GM12878 (cell line): ENCODE data around the gene PKD2. TPM values are rescaled to one million over a fixed set of nuclear protein-coding genes. Genes with fewer than 3 reads are reported as not detected.

Source experiments
- ATAC-seq: fragments of 200-7000 bp; cut with Tn5 transposase; 3 replicates; pipeline ENCODE4 v1.9.1; 2020; ENCODE audit warnings: mild to moderate bottlenecking, moderate library complexity
- BruUV-seq: library from RNA; stranded (reverse); fragments of 400-500 nt; replicated peaks from 2 replicates; lab custom pipeline; 2021; lab: Mats Ljungman, UMichigan
- CTCF ChIA-PET: fragments of 300-600 bp; sonication (Branson Sonifier 250); formaldehyde crosslinking; extraction: SDS; loops from one replicate; lab custom pipeline; 2021; ENCODE audit warnings: inconsistent platforms; lab: Yijun Ruan, JAX
- POLR2A ChIA-PET: fragments of 350-600 bp; formaldehyde crosslinking; extraction: SDS; loops from one replicate; lab custom pipeline; 2021; ENCODE audit warnings: inconsistent platforms; lab: Charles Lee
- RAD21 ChIA-PET: fragments of 300-600 bp; sonication (Branson Sonifier 250); formaldehyde crosslinking; loops from one replicate; lab custom pipeline; 2023; ENCODE audit warnings: antibody characterized with exemption; ENCODE audit not compliant: unreplicated experiment; lab: Charles Lee
- SMC1A ChIA-PET: fragments of 300-600 bp; sonication (Branson Sonifier 250); formaldehyde crosslinking; loops from one replicate; lab custom pipeline; 2023; ENCODE audit not compliant: unreplicated experiment, uncharacterized antibody; lab: Charles Lee
- DNase-seq: peaks from one replicate; pipeline ENCODE4 v3.0.0-alpha.2; 2011; ENCODE audit warnings: low read depth, low spot score
- FAIRE-seq: peaks from 3 replicates; lab custom pipeline; 2011; peaks lifted over from hg19 to GRCh38; lab: Jason Lieb, UNC
- H2AFZ ChIP-seq: 2 replicates; pipeline ENCODE4 v1.6.0; 2011; ENCODE audit warnings: low read depth, low read length, control low read depth; ENCODE audit not compliant: control insufficient read depth
- H3K27ac ChIP-seq: 2 replicates; pipeline ENCODE4 v1.5.1; 2011; ENCODE audit warnings: control low read depth; ENCODE audit not compliant: control insufficient read depth, insufficient read depth
- H3K27me3 ChIP-seq, 2 experiments: replicated peaks in 1 of 2; 2 replicates each; pipeline versions ENCODE4 v1.6.0 to v1.6.1; 2011; ENCODE audit warnings: low read length in 1 of 2; ENCODE audit not compliant: control insufficient read depth in 2 of 2, insufficient read depth in 2 of 2
- H3K36me3 ChIP-seq, 2 experiments: 2 replicates each; pipeline ENCODE4 v1.5.1; 2011; ENCODE audit warnings: low read length in 1 of 2; ENCODE audit not compliant: control insufficient read depth in 2 of 2, insufficient read depth in 2 of 2
- H3K4me1 ChIP-seq: 2 replicates; pipeline ENCODE4 v1.6.1; 2011; ENCODE audit warnings: mild to moderate bottlenecking, low read length, moderate library complexity, mixed read lengths; ENCODE audit not compliant: control insufficient read depth, insufficient read depth
- H3K4me2 ChIP-seq: 2 replicates; pipeline ENCODE4 v1.6.0; 2011; ENCODE audit warnings: control low read depth; ENCODE audit not compliant: control insufficient read depth, insufficient read depth
- H3K4me3 ChIP-seq: fragments of 200-600 bp; sonication (generic); 2 replicates; pipeline ENCODE4 v1.5.1; 2016
- H3K79me2 ChIP-seq: 2 replicates; pipeline ENCODE4 v1.6.0; 2011; ENCODE audit warnings: low read length; ENCODE audit not compliant: control insufficient read depth, insufficient read depth
- H3K9ac ChIP-seq: 2 replicates; pipeline ENCODE4 v1.8.0; 2011; ENCODE audit warnings: low read length, control low read depth, mixed read lengths; ENCODE audit not compliant: control insufficient read depth, insufficient read depth
- H3K9me3 ChIP-seq: replicated peaks from 3 replicates; pipeline ENCODE4 v1.5.1; 2011; ENCODE audit warnings: mild to moderate bottlenecking, low read length; ENCODE audit not compliant: control insufficient read depth, insufficient read depth
- H4K20me1 ChIP-seq: 2 replicates; pipeline ENCODE4 v1.6.0; 2011; ENCODE audit not compliant: control insufficient read depth, insufficient read depth
- EZH2 ChIP-seq: IDR thresholded peaks from 2 replicates; pipeline ENCODE4 v1.6.1; 2012; ENCODE audit warnings: low read depth, mild to moderate bottlenecking, control low read depth, inconsistent platforms, low read length, borderline replicate concordance; ENCODE audit not compliant: control insufficient read depth
- HDAC2 ChIP-seq: fragments of 200-600 bp; sonication (generic); IDR thresholded peaks from 2 replicates; pipeline ENCODE4 v1.6.1; 2017
- HDGF ChIP-seq: fragments of 450-650 bp; IDR thresholded peaks from 2 replicates; pipeline ENCODE4 v1.6.1; 2016; ENCODE audit warnings: antibody characterized with exemption
- IKZF2 ChIP-seq, 2 experiments: fragments of 450-650 bp; IDR thresholded peaks; 2 replicates each; pipeline ENCODE4 v1.6.1; 2017; ENCODE audit warnings: mild to moderate bottlenecking in 2 of 2, moderate library complexity in 2 of 2
- KDM1A ChIP-seq: fragments of 200-600 bp; sonication (generic); IDR thresholded peaks from 2 replicates; pipeline ENCODE4 v1.6.1; 2016; ENCODE audit warnings: borderline replicate concordance
- MYB ChIP-seq: fragments of 150-350 bp; IDR thresholded peaks from 2 replicates; pipeline ENCODE4 v1.6.1; 2014; ENCODE audit warnings: mild to moderate bottlenecking, low read depth, low read length, borderline replicate concordance
- NBN ChIP-seq: fragments of 450-650 bp; IDR thresholded peaks from 2 replicates; pipeline ENCODE4 v1.6.1; 2016
- PBX3 ChIP-seq: IDR thresholded peaks from 2 replicates; pipeline ENCODE4 v1.6.1; 2011; ENCODE audit warnings: mild to moderate bottlenecking, low read depth, low read length, moderate library complexity; ENCODE audit not compliant: insufficient replicate concordance
- RAD21 ChIP-seq: IDR thresholded peaks from 2 replicates; pipeline ENCODE4 v1.6.1; 2011; ENCODE audit warnings: mild to moderate bottlenecking, low read depth, low read length, moderate library complexity; ENCODE audit not compliant: insufficient read depth
- RELA ChIP-seq: fragments of 450-650 bp; IDR thresholded peaks from 2 replicates; pipeline ENCODE4 v1.8.0; 2014; ENCODE audit warnings: borderline replicate concordance; ENCODE audit not compliant: partially characterized antibody
- SREBF1 ChIP-seq: IDR thresholded peaks from 2 replicates; pipeline ENCODE4 v1.6.1; 2012; ENCODE audit warnings: mild to moderate bottlenecking, low read length
- SREBF2 ChIP-seq: IDR thresholded peaks from 2 replicates; pipeline ENCODE4 v1.6.1; 2012; ENCODE audit warnings: mild to moderate bottlenecking, low read length
- TARDBP ChIP-seq: IDR thresholded peaks from 2 replicates; pipeline ENCODE4 v1.6.1; 2016; ENCODE audit warnings: borderline replicate concordance
- ZNF24 ChIP-seq: fragments of 450-650 bp; IDR thresholded peaks from 2 replicates; pipeline ENCODE4 v1.6.1; 2017; ENCODE audit warnings: antibody characterized with exemption, mild to moderate bottlenecking
- ZNF622 ChIP-seq: fragments of 450-650 bp; IDR thresholded peaks from 2 replicates; pipeline ENCODE4 v1.6.1; 2017; ENCODE audit warnings: mild to moderate bottlenecking, inconsistent platforms
- WGBS: methylation state at CpG from one replicate; pipeline ENCODE4 v1.1.6; 2016; ENCODE audit warnings: low lambda C conversion rate; ENCODE audit not compliant: insufficient replicate concordance, insufficient coverage; ENCODE audit errors: missing lambda C conversion rate; 5-methylcytosine and 5-hydroxymethylcytosine counted together
- in situ Hi-C: fragments of 300-500 bp; cut with MboI; formaldehyde crosslinking; loops from 9 replicates; pipeline ENCODE4 v1.14.3; 2018; ENCODE audit warnings: mixed read lengths
- intact Hi-C: fragments of 100-400 bp; cut with micrococcal nuclease; formaldehyde crosslinking; loops from one replicate; pipeline ENCODE4 v1.14.2; 2022; ENCODE audit not compliant: unreplicated experiment
- polyA plus RNA-seq, 11 experiments: library from polyadenylated mRNA; depleted of rRNA in 4 of 11; unstranded in 6 of 11; stranded (reverse) in 5 of 11; fragments of >200 nt; fragmentation: Nextera tagmentation in 4 of 11; fragmentation: Illumina TruSeq in 1 of 11; extraction: Ambion mirVana in 4 of 11; extraction: Trizol in 1 of 11; gene quantifications; 1 replicate in 1 of 11; 2 replicates in 10 of 11; pipeline versions ENCODE4 v1.2.1 to v1.2.3, GENCODE V29; 2011 to 2016; ENCODE audit warnings: inconsistent platforms in 2 of 11, missing spikeins in 2 of 11, low read depth in 1 of 11
- total RNA-seq, 4 experiments: library from RNA; depleted of rRNA in 3 of 4; stranded (reverse); fragments of >200 nt in 3 of 4; fragmentation: Illumina TruSeq in 1 of 4; extraction: Trizol in 1 of 4; gene quantifications; 2 replicates each; pipeline versions ENCODE4 v1.2.1 to v1.2.3, GENCODE V29; 2013 to 2021
- TF ChIP-seq, protein P1 (sequence below): IDR thresholded peaks from 2 replicates; pipeline ENCODE4 v1.6.1; 2012; ENCODE audit warnings: low read depth, low read length, improper control_type of control experiment
- TF ChIP-seq, protein P2 (sequence below): fragments of 450-650 bp; IDR thresholded peaks from 2 replicates; pipeline ENCODE4 v1.6.1; 2016; ENCODE audit warnings: mild to moderate bottlenecking, moderate library complexity, borderline replicate concordance

Gene PKD2
- total and polyA plus RNA-seq, 10 of the 15 experiments (the other 5 are each of a cell fraction or from before 2014, with no cell fraction given) = 2.0 to 13.8 (median 8.4) TPM

- ChIA-PET CTCF (no interaction called here), SMC1A (no interaction called here), POLR2A (no interaction called here), RAD21 (interaction anchor here (1.1 kb wide), 1 partner anchor 143 kb away, joined by 3 read pairs; no protein-coding TSS in a partner anchor)
- no peak overlapping the region for H3K27ac ChIP-seq
- 13% methylated on average over 2 of the region's 3 CpGs for WGBS
- no peak overlapping the region for H3K4me2 ChIP-seq
- H4K20me1 ChIP-seq = no peaks in the 10 kb centered on the region
- no peak for TF ChIP-seq HDAC2
- TF ChIP-seq PBX3 = no peak
- TF ChIP-seq EZH2 = no peak
- no peak for TF ChIP-seq ZNF622
- no peak for TF ChIP-seq HDGF
- no peak for TF ChIP-seq RAD21
- no peak for TF ChIP-seq ZNF24
- TF ChIP-seq RELA = no peak
- TF ChIP-seq NBN = no peak
- no peak for TF ChIP-seq MYB
- TF ChIP-seq KDM1A = no peak
- TF ChIP-seq IKZF2 (IDR thresholded peaks at IDR 0.05) = no peak
- TF ChIP-seq, protein P1, sequence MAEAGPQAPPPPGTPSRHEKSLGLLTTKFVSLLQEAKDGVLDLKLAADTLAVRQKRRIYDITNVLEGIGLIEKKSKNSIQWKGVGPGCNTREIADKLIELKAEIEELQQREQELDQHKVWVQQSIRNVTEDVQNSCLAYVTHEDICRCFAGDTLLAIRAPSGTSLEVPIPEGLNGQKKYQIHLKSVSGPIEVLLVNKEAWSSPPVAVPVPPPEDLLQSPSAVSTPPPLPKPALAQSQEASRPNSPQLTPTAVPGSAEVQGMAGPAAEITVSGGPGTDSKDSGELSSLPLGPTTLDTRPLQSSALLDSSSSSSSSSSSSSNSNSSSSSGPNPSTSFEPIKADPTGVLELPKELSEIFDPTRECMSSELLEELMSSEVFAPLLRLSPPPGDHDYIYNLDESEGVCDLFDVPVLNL = no peak
- TF ChIP-seq, protein P2, sequence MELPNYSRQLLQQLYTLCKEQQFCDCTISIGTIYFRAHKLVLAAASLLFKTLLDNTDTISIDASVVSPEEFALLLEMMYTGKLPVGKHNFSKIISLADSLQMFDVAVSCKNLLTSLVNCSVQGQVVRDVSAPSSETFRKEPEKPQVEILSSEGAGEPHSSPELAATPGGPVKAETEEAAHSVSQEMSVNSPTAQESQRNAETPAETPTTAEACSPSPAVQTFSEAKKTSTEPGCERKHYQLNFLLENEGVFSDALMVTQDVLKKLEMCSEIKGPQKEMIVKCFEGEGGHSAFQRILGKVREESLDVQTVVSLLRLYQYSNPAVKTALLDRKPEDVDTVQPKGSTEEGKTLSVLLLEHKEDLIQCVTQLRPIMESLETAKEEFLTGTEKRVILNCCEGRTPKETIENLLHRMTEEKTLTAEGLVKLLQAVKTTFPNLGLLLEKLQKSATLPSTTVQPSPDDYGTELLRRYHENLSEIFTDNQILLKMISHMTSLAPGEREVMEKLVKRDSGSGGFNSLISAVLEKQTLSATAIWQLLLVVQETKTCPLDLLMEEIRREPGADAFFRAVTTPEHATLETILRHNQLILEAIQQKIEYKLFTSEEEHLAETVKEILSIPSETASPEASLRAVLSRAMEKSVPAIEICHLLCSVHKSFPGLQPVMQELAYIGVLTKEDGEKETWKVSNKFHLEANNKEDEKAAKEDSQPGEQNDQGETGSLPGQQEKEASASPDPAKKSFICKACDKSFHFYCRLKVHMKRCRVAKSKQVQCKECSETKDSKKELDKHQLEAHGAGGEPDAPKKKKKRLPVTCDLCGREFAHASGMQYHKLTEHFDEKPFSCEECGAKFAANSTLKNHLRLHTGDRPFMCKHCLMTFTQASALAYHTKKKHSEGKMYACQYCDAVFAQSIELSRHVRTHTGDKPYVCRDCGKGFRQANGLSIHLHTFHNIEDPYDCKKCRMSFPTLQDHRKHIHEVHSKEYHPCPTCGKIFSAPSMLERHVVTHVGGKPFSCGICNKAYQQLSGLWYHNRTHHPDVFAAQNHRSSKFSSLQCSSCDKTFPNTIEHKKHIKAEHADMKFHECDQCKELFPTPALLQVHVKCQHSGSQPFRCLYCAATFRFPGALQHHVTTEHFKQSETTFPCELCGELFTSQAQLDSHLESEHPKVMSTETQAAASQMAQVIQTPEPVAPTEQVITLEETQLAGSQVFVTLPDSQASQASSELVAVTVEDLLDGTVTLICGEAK = no peak
- TF ChIP-seq SREBF2 = no peak
- TF ChIP-seq SREBF1 = no peak
- TF ChIP-seq TARDBP = no peak
- BruUV-seq = no TSS peak
- no peaks in the 10 kb centered on the region for H3K27me3 ChIP-seq
- H2AFZ ChIP-seq = no peak overlapping the region
- H3K36me3 ChIP-seq = no peaks in the 10 kb centered on the region
- ATAC-seq (no peak), FAIRE-seq (no peak), DNase-seq (no peak)
- H3K9me3 ChIP-seq = no peaks in the 10 kb centered on the region
- H3K4me1 ChIP-seq = no peaks in the 10 kb centered on the region
- no peak overlapping the region for H3K9ac ChIP-seq
- intact Hi-C loops = no loop called here
- no peak overlapping the region for H3K4me3 ChIP-seq
- no peaks in the 10 kb centered on the region for H3K79me2 ChIP-seq
- in situ Hi-C loops = no loop called here
Observed at GRCh38 chr4:87995435-87995834, 12.0 kb upstream of the PKD2 start.
